GM19467 (cell line): Measurements from ENCODE around the gene SNHG17.
"Not testable (repeated sequence)": the region's sequence is repeated elsewhere in the genome, so short reads cannot be mapped to it uniquely, and the experiment has no call there.

Experiments used
- ATAC-seq: cut with Tn5 transposase; IDR thresholded peaks from one replicate; pipeline ENCODE4 v1.9.1; 2021; ENCODE audit warnings: mild to moderate bottlenecking, moderate library complexity; ENCODE audit not compliant: unreplicated experiment

The SNHG17 gene

DNA sequence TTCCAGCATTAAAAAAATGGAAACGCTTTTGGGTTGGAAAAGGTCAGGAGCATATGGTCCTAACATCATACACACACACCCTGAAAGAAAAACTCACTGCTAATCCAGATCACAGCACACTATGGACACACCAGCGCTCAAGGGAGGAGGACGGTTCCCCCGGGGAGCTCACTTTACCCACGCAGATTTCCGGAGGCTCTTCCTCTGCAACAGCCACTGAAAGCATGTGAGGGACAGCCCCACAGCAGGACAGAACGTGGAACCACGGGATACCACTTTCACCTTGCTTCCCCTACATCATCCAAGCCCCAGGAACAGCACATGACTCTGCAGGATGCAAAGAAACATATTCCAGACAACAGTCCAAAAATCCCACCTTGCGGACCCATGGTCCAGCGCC, 13.2 kb downstream of the SNHG17 start:
- no peak for ATAC-seq

DNA sequence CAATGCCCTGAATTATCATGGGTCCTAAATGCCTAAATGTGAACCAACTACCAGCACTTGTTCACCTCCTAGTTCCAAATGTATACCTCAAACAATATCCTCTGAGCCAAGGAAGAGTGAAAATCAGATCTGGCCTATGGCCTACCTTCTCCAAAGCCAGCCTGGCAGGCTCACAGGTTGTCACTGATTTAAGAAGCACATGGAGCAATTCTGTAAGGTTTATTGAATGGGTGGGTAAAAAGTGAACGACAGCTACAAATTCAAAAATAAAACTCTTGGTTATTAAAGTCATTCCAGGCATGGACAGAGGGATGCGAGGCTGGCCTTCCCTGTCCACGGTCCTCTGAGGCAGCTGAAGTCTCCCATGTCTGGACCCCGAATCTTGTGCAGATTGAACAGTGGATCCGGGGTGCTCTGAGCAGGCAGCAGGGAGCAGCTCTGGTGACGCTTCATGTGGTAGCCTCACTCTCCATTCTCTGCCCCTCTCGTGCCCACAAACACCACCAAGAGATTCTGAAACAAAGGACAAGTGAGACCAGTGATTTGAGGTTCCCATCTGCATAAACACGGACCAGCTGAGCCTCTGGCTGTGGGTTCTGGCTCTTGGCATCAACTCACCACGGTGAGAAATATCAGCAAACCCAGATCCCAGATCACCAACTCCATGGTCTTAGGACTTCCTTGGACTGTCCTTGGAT, 14.6 kb downstream of the SNHG17 start:
- no peak for ATAC-seq

- no peak for ATAC-seq
Observed at GRCh38 chr20:38418509-38419204, 16.5 kb downstream of the SNHG17 start.

- ATAC-seq = no peak
Observed at GRCh38 chr20:38414769-38415450, 20.2 kb downstream of the SNHG17 start.

GRCh38 chr20:38412877-38413577, 22.1 kb downstream of the SNHG17 start:
- no peak for ATAC-seq

DNA sequence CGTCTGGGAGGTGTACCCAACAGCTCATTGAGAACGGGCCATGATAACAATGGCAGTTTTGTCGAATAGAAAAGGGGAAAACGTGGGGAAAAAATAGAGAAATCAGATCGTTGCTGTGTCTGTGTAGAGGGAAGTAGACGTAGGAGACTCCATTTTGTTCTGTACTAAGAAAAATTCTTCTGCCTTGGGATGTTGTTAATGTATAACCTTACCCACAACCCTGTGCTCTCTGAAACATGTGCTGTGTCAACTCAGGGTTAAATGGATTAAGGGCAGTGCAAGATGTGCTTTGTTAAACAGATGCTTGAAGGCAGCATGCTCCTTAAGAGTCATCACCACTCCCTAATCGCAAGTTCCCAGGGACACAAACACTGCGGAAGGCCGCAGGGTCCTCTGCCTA, 27.3 kb downstream of the SNHG17 start:
- ATAC-seq = not testable (repeated sequence)

DNA sequence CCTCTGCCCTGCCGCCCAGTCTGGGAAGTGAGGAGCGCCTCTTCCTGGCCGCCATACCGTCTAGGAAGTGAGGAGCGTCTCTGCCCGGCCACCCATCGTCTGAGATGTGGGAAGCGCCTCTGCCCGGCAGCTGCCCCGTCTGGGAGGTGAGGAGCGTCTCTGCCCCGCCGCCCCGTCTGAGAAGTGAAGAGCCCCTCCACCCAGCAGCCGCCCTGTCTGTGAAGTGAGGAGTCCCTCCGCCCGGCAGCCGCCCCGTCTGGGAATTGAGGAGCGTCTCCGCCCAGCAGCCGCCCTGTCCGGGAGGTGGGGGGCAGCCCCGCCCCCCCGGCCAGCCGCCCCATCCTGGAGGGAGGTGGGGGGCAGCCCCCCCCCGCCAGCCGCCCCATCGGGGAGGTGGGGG, 27.8 kb downstream of the SNHG17 start:
- ATAC-seq = no peak

DNA sequence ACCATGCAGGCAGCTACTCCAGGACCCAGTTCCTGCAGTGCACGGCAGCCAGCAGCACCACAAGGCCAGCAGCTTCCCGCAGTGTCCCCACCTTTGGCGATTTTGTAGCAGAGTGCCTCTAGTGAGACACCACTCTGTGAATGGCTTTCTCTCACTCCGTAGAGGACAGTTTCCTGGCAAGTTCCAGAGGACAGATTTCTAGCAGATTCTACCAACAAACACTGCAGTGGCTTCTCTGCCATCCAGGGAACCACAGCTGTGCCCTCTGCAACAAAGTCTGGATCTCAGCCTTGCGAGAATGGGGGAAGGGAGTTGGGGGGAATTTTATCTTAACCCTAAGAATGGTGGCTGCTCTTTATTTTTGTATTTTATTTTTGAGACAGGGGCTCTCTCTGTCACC, 28.7 kb downstream of the SNHG17 start:
- ATAC-seq = no peak

DNA sequence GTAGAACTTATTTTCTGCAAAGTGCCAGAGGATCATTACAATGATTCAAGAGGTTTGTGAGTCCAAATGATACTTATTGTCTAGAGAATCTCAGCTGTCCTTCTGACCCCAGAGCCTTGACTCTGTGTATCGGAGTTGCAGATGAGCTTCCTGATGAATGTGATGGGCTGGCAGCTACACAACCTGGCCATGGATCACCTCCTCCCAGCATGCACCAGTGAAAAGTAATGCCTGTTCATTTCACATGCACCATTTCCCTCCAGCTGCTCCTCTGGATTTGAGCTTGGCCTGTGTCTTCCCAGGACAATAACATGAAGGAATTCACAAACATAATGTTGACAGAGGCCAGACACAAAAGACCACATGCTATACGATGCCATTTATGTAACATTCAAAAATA, 30.0 kb downstream of the SNHG17 start:
- no peak for ATAC-seq

GRCh38 chr20:38404016-38404415, 31.1 kb downstream of the SNHG17 start:
- ATAC-seq = no peak

- no peak for ATAC-seq
Observed at GRCh38 chr20:38402816-38403215, 32.3 kb downstream of the SNHG17 start.

DNA sequence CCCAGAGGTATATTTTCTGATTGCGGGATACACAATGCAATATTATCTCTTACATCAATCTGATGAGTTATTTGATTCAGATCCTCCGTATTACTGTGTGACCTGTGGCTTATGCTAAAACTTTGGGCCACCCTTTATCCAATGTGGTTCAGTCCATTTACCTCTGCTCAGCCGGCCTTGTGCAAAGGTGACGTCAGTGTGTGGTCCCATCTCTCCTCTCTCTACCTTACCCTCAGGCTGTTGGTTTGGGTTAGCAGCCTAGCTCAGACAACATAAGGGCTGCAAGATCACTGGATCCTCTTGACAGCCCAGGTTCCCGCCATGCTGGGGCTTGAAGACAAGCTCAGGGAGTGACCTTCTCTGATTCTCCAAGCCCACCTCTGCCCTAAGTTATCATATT, 33.0 kb downstream of the SNHG17 start:
- ATAC-seq = no peak

- ATAC-seq = not testable (repeated sequence)
Observed at GRCh38 chr20:38395751-38396395, 39.3 kb downstream of the SNHG17 start.

DNA sequence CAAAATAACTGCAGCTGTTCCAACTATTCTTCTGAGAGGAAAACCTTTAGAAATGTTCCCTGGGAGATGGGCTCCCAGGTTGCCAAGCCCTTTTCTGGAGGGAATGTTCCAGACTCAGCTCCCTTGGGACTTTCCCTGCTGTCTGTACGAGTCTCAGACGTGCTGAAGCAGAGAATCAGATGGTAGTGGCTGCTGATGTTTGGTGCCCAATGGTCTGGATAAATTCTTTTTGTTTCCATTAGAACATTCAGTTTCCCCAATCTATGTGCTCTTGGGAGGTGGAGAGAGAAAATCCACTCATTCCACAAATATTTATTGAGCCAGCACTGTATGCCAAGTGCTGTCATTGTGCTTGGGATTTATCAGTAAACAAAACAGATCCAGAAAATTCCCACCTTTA, 40.0 kb downstream of the SNHG17 start:
- ATAC-seq = no peak

GRCh38 chr20:38393259-38393658, 41.9 kb downstream of the SNHG17 start:
- no peak for ATAC-seq

- ATAC-seq = no peak
Observed at GRCh38 chr20:38392356-38392755, 42.8 kb downstream of the SNHG17 start.

DNA sequence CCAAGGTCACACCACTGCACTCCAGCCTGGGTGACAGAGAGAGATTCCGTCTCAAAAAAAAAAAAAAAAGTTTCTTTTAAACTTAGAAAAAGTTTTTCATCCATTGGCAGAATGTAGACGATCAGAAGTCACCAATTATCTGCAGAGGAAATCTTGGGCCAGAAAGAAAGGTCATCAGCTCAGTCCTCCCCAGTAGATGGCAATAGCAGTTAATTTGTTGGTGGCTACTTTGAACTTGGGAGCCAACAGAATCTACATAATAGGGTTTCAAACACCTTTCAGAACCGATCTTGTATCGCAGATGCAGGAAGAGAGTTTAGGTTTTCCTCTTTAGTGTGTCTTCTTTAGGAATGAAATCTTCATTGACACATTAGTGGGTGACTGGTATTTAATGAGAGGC, 47.2 kb downstream of the SNHG17 start:
- ATAC-seq = no peak

DNA sequence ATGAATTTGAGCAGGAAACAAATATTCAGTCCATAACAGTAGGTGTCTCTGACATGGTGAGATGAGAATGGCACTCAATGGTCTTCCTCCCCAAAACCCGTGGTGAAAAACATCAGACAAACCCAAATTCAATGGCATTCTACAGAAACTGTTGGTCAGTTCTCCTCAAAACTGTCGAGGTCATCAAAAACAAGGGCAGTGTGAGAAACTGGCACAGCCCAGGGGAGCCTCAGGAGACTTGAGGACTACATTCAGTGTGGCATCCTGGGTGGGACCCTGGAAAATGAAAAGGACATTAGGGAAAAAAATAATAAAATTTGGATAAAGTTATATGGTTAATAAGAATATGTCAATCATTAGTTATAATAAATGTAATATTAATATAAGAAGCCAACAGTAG, 48.3 kb downstream of the SNHG17 start:
- ATAC-seq = no peak

GRCh38 chr20:38386004-38386403, 49.1 kb downstream of the SNHG17 start:
- ATAC-seq = no peak

DNA sequence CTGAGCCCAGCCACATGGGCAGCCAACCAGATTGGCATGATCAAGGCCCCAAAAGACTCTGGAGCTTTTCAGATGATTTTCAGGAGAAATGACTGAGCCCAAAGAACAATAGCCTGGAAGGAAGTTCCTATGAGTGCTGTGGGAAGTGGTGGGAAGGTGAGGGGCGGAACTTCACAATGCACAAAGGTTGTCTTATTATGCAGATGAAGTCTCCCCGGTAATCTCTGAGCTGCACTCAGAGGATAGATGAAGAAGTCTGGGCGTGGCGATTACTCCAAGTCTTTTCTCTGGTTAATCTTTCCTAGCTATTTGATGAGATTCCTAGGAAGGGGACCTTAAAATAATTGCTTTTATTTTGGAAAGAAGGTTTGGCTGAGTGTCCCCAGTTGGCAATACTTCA, 52.0 kb downstream of the SNHG17 start:
- ATAC-seq = no peak

GRCh38 chr20:38377838-38378237, 57.3 kb downstream of the SNHG17 start:
- not testable (repeated sequence) for ATAC-seq
